ENCODE data around the gene PCDHGA1.
"Not testable (repeated sequence)": the region's sequence is repeated elsewhere in the genome, so short reads cannot be mapped to it uniquely, and the experiment has no call there.

The PCDHGA1 gene

GRCh38 chr5:141383345-141383744 lies 53.0 kb downstream of the PCDHGA1 start:
- no peak for DNase-seq (ENCODE audit: low spot score)

GRCh38 chr5:141384471-141385267 lies 54.4 kb downstream of the PCDHGA1 start:
- no peak for DNase-seq (ENCODE audit: low spot score)

- DNase-seq (ENCODE audit: low spot score): not testable (repeated sequence)
Measured at GRCh38 chr5:141387557-141388311, 57.4 kb downstream of the PCDHGA1 start, which contains the start of gene PCDHGB4. PCDHGB4 (plus strand) TSS chr5:141387698; CDS start chr5:141387885, 187 bp downstream.

GRCh38 chr5:141388661-141389060 lies 58.3 kb downstream of the PCDHGA1 start:
- no peak for DNase-seq (ENCODE audit: low spot score)

GRCh38 chr5:141389153-141390042 lies 59.1 kb downstream of the PCDHGA1 start:
- no peak for DNase-seq (ENCODE audit: low spot score)

GRCh38 chr5:141392429-141393198 lies 62.3 kb downstream of the PCDHGA1 start, which contains the start of gene PCDHGA8:
PCDHGA8 (plus strand) TSS chr5:141392633; CDS start chr5:141392814, 181 bp downstream.
- DNase-seq (ENCODE audit: low spot score): no peak

GRCh38 chr5:141393267-141393666 lies 63.0 kb downstream of the PCDHGA1 start:
- DNase-seq (ENCODE audit: low spot score): no peak

GRCh38 chr5:141394401-141395187 lies 64.3 kb downstream of the PCDHGA1 start:
- DNase-seq (ENCODE audit: low spot score): not testable (repeated sequence)

GRCh38 chr5:141397756-141398551 lies 67.6 kb downstream of the PCDHGA1 start, which contains the start of gene PCDHGB5:
PCDHGB5 (plus strand) TSS chr5:141397947; CDS start chr5:141398128, 181 bp downstream.
- DNase-seq (ENCODE audit: low spot score): peak; percentile 23

GRCh38 chr5:141398608-141399007 lies 68.3 kb downstream of the PCDHGA1 start:
- DNase-seq (ENCODE audit: low spot score): no peak

GRCh38 chr5:141399555-141400258 lies 69.4 kb downstream of the PCDHGA1 start:
- DNase-seq (ENCODE audit: low spot score): no peak

- DNase-seq (ENCODE audit: low spot score): no peak
Measured at GRCh38 chr5:141402553-141403243, 72.4 kb downstream of the PCDHGA1 start, which contains the start of gene PCDHGA9. PCDHGA9 (plus strand) TSS chr5:141402778; CDS start chr5:141402953, 175 bp downstream.

- no peak for DNase-seq (ENCODE audit: low spot score)
Measured at GRCh38 chr5:141403387-141403786, 73.1 kb downstream of the PCDHGA1 start.

- not testable (repeated sequence) for DNase-seq (ENCODE audit: low spot score)
Measured at GRCh38 chr5:141407790-141408505, 77.6 kb downstream of the PCDHGA1 start, which contains the start of gene PCDHGB6. PCDHGB6 (plus strand) TSS chr5:141408021; CDS start chr5:141408203, 182 bp downstream.

- no peak for DNase-seq (ENCODE audit: low spot score)
Measured at GRCh38 chr5:141409598-141410306, 79.4 kb downstream of the PCDHGA1 start.

GRCh38 chr5:141411575-141411974 lies 81.3 kb downstream of the PCDHGA1 start:
- no peak for DNase-seq (ENCODE audit: low spot score)
